ENCODE data around the gene STRN4. TPM values are rescaled to one million over a fixed set of nuclear protein-coding genes. Genes with fewer than 3 reads are reported as not detected.

The STRN4 gene
- total RNA-seq, 1 experiment from 2014 or later: 107 TPM

- ChIA-PET CTCF (no interaction called here), RAD21 (ENCODE audit: low non-redundant PET in 1 of 2, low total read pairs in 2 of 2, uncharacterized antibody in 2 of 2, unreplicated experiment in 2 of 2) (no interaction called here), POLR2A (interaction anchor here (1.9 kb wide), 1 partner anchor 28 kb away, joined by 4 read pairs; no protein-coding TSS in a partner anchor)
- H3K9me3 ChIP-seq (ENCODE audit: control insufficient read depth in 1 of 2, insufficient read depth in 1 of 2, low read depth in 1 of 2, low read length in 2 of 2): no peaks in the 10 kb centered on the region
- peaks cover 4 to 15% of the 10 kb centered on the region in 2 experiments; a peak in 3 of 4 replicates for H3K36me3 ChIP-seq (ENCODE audit: control insufficient read depth in 1 of 2, insufficient read depth in 2 of 2, low read length in 2 of 2)
- H3K4me2 ChIP-seq (ENCODE audit: low read length): no peak overlapping the region
- H3K9me2 ChIP-seq (ENCODE audit: insufficient read depth): no peaks in the 10 kb centered on the region
- peaks cover 5 to 20% of the 10 kb centered on the region in 2 experiments for H3K4me1 ChIP-seq (ENCODE audit: control insufficient read depth in 1 of 2, insufficient read depth in 2 of 2, low read length in 2 of 2)
- H3K27ac ChIP-seq (ENCODE audit: low read depth, low read length): no peak overlapping the region
- DNase-seq (ENCODE audit: low read depth, low spot score) (no peak), ATAC-seq (no peak)
- H3K79me2 ChIP-seq (ENCODE audit: insufficient read depth, low read length): peaks cover 81% of the 10 kb centered on the region
- H2AFZ ChIP-seq (ENCODE audit: low read depth, low read length, poor library complexity, severe bottlenecking): no peak overlapping the region
- no peak for TF ChIP-seq SRF (IDR thresholded peaks at IDR 0.05; ENCODE audit: low read depth)
- no peak for TF ChIP-seq ZFX (IDR thresholded peaks at IDR 0.05)
- no peak for TF ChIP-seq TCF7L2 (IDR thresholded peaks at IDR 0.05; ENCODE audit: borderline replicate concordance, extremely low read depth, insufficient read depth, insufficient read length)
- no peak for TF ChIP-seq POLR2AphosphoS5 (IDR thresholded peaks at IDR 0.05; ENCODE audit: low read depth, low read length)
- TF ChIP-seq SIN3A (IDR thresholded peaks at IDR 0.05; ENCODE audit: low read depth): no peak
- no peak for TF ChIP-seq CTCF (IDR thresholded peaks at IDR 0.05 in 2 of 3, conservative IDR thresholded peaks at IDR 0.05 in 1 of 3; ENCODE audit: borderline replicate concordance in 1 of 3, insufficient read depth in 1 of 3, low read depth in 2 of 3, low read length in 2 of 3)
- no peak for TF ChIP-seq POLR2A (IDR thresholded peaks at IDR 0.05; ENCODE audit: borderline replicate concordance, extremely low read depth, insufficient read depth, insufficient read length)
- no peak for TF ChIP-seq ZNF274 (IDR thresholded peaks at IDR 0.05; ENCODE audit: low read depth, low read length)
- TSS peak; percentile 25 for BruUV-seq (replicated peaks)
- intact Hi-C loops (cut with micrococcal nuclease): no loop called here
- no peak overlapping the region for H3K4me3 ChIP-seq (replicated peaks in 1 of 2; ENCODE audit: low read depth in 1 of 2, low read length in 2 of 2)
- no peaks in the 10 kb centered on the region for H3K27me3 ChIP-seq (ENCODE audit: insufficient read depth, low read length)
- no peak overlapping the region for H3K9ac ChIP-seq (ENCODE audit: low read length)
- H4K20me1 ChIP-seq (ENCODE audit: insufficient read depth): peaks cover 17% of the 10 kb centered on the region; the same call in 1 of the 2 replicates
Observed at GRCh38 chr19:46742926-46743480, 3.2 kb downstream of the STRN4 start.
